Osteocyte (in vitro differentiated cells): ENCODE data around the gene GABRG3. TPM values are rescaled to one million over a fixed set of nuclear protein-coding genes. Genes with fewer than 3 reads are reported as not detected.

ENCODE experiments used
- DNase-seq: peaks from one replicate; pipeline ENCODE4 v3.0.0; 2021; ENCODE audit warnings: mixed read lengths; ENCODE audit not compliant: unreplicated experiment; ENCODE audit errors: extremely low spot score
- H3K27ac Mint-ChIP-seq: one replicate; pipeline ENCODE4 v1.8.0; 2021; ENCODE audit warnings: mild to moderate bottlenecking, mixed read lengths; ENCODE audit not compliant: unreplicated experiment
- H3K27me3 Mint-ChIP-seq: one replicate; pipeline ENCODE4 v1.8.0; 2021; ENCODE audit warnings: mixed read lengths; ENCODE audit not compliant: unreplicated experiment
- H3K36me3 Mint-ChIP-seq: one replicate; pipeline ENCODE4 v1.8.0; 2021; ENCODE audit warnings: mixed read lengths; ENCODE audit not compliant: unreplicated experiment
- H3K4me1 Mint-ChIP-seq: one replicate; pipeline ENCODE4 v1.8.0; 2021; ENCODE audit warnings: mixed read lengths; ENCODE audit not compliant: unreplicated experiment
- H3K4me3 Mint-ChIP-seq: one replicate; pipeline ENCODE4 v1.8.0; 2021; ENCODE audit warnings: mild to moderate bottlenecking, moderate library complexity, mixed read lengths; ENCODE audit not compliant: unreplicated experiment
- H3K9me3 Mint-ChIP-seq: one replicate; pipeline ENCODE4 v1.8.0; 2021; ENCODE audit warnings: mixed read lengths; ENCODE audit not compliant: unreplicated experiment
- total RNA-seq: library from RNA; stranded (reverse); gene quantifications from 2 replicates; pipeline ENCODE4 v1.2.1, GENCODE V29; 2021
- TF ChIP-seq, protein P1 (sequence below): fragments of 200-600 bp; sonication (generic); IDR thresholded peaks from 2 replicates; pipeline ENCODE4 v1.5.0; 2021; ENCODE audit warnings: antibody characterized with exemption, mild to moderate bottlenecking, moderate library complexity

Gene GABRG3
- total RNA-seq, 1 donor from 2014 or later, result 0.19 TPM

DNA sequence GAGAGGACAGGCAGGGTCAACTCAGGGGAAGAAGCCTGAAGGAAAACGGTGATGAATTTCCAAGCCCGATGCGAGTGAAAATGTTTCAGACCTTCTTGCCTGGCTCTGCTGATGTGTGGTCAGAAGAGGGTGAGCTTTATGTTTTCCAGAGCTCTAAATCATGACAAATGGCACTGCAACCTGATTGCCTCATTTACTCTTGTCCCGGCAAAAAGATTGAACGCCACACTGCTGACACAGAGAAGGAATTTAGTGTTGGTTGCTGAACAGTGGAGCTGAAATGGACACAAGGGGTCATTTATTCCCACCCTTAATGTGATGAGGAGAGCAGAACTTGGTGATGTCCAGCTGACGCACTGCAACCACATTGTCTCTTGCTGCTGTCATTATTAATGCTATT, 36.1 kb upstream of the GABRG3 start:
- Mint-ChIP-seq H3K27me3 (peaks cover 2% of the 10 kb centered on the region), H3K4me1 (no peaks in the 10 kb centered on the region), H3K27ac (no peak overlapping the region), H3K36me3 (no peaks in the 10 kb centered on the region), H3K9me3 (no peaks in the 10 kb centered on the region), H3K4me3 (no peak overlapping the region)
- DNase-seq, result no peak
- TF ChIP-seq, protein P1, sequence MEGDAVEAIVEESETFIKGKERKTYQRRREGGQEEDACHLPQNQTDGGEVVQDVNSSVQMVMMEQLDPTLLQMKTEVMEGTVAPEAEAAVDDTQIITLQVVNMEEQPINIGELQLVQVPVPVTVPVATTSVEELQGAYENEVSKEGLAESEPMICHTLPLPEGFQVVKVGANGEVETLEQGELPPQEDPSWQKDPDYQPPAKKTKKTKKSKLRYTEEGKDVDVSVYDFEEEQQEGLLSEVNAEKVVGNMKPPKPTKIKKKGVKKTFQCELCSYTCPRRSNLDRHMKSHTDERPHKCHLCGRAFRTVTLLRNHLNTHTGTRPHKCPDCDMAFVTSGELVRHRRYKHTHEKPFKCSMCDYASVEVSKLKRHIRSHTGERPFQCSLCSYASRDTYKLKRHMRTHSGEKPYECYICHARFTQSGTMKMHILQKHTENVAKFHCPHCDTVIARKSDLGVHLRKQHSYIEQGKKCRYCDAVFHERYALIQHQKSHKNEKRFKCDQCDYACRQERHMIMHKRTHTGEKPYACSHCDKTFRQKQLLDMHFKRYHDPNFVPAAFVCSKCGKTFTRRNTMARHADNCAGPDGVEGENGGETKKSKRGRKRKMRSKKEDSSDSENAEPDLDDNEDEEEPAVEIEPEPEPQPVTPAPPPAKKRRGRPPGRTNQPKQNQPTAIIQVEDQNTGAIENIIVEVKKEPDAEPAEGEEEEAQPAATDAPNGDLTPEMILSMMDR, result no peak

DNA sequence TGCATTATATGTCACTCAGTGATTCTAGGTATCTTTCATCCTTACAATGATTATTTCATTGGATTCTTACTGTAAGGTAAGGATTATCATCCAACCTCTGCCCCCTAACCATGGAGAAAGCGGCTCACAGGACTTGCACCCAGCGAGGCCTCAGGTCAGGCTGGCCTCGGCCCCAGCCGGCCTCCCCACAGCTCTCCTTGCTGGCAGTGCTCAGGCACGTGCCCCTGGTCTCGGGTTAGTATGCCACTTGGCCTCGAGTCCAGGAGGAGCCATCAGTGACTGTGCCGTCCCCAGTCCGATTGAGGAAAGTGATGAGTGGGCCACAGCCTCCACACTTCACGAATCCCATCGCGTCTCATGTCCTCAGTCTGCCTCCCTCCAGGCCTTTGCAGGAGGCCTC, 35.7 kb upstream of the GABRG3 start:
- TF ChIP-seq, protein P1, result no peak
- no peak overlapping the region for H3K4me3 Mint-ChIP-seq
- DNase-seq, result no peak
- H3K27ac Mint-ChIP-seq, result no peak overlapping the region
- H3K9me3 Mint-ChIP-seq, result no peaks in the 10 kb centered on the region
- no peaks in the 10 kb centered on the region for H3K4me1 Mint-ChIP-seq
- H3K36me3 Mint-ChIP-seq, result no peaks in the 10 kb centered on the region
- H3K27me3 Mint-ChIP-seq, result peaks cover 2% of the 10 kb centered on the region

DNA sequence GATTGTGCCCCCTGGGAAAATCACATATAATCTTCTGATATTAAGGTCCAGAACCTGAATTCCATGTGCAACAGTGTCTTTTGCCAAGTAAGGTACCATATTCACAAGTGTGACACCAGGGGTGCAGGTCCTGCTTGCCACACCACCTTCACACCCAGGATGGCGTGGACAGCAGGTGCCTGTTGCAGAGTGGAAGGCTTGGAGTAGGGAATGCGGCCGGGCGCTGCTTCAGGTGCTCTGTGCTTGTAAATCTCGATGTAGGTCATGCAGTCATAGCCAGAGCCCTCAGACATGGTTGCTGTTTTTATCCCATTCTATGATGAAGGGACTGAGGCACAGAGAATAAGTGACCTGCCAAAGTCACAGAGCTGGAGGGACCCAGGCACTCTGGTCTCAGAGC, 34.5 kb upstream of the GABRG3 start:
- no peak for DNase-seq
- Mint-ChIP-seq H3K4me3 (no peak overlapping the region), H3K4me1 (no peaks in the 10 kb centered on the region), H3K27me3 (peaks cover 2% of the 10 kb centered on the region), H3K36me3 (no peaks in the 10 kb centered on the region), H3K27ac (no peak overlapping the region), H3K9me3 (no peaks in the 10 kb centered on the region)
- TF ChIP-seq, protein P1, result no peak

DNA sequence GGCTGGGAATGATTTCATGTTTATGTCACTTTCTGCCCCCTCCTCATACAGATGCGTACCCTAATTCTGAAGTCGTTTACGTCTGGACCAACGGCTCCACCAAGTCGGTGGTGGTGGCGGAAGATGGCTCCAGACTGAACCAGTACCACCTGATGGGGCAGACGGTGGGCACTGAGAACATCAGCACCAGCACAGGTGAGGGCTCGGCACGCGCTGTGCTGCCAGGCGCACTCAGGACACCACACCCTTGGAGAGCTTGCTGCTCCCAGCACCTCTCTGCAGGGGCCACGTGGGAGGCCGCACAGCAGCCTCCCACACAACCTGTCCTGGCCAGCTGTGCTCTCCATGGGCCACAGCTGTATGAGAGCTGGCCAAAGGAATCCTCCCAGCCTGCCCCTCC, 33.8 kb upstream of the GABRG3 start:
- Mint-ChIP-seq H3K9me3 (no peaks in the 10 kb centered on the region), H3K4me3 (no peak overlapping the region)
- TF ChIP-seq, protein P1, result no peak

DNA sequence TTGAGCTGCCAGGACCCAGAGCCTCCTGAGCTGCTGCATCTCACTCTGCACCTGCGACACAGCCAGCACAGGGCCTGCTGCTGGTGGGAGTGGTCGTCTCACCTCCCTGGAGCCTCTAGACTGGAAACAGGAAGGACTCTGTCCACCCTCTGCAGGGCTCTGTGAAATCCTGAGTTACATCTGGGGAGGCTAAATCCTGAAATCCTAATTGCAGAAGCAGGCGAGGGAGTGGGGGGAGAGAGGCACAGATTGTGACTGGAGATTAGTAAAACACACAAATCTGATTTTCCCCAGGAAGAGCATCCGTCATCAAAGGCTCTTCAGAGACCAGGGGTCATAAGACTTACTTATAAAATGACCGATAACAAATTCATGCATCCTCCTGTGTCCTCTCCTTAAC, 31.6 kb upstream of the GABRG3 start:
- H3K27me3 Mint-ChIP-seq, result no peaks in the 10 kb centered on the region
- no peak overlapping the region for H3K27ac Mint-ChIP-seq
- no peak overlapping the region for H3K4me3 Mint-ChIP-seq
- H3K4me1 Mint-ChIP-seq, result no peaks in the 10 kb centered on the region
- TF ChIP-seq, protein P1, result no peak
- H3K9me3 Mint-ChIP-seq, result no peaks in the 10 kb centered on the region
- no peaks in the 10 kb centered on the region for H3K36me3 Mint-ChIP-seq
- DNase-seq, result no peak

More for the DNA sequence above, 33.8 kb upstream of the GABRG3 start:
- no peak overlapping the region for H3K27ac Mint-ChIP-seq
- no peaks in the 10 kb centered on the region for H3K36me3 Mint-ChIP-seq
- H3K27me3 Mint-ChIP-seq, result peaks cover 2% of the 10 kb centered on the region
- no peak for DNase-seq
- H3K4me1 Mint-ChIP-seq, result no peaks in the 10 kb centered on the region
